GM23248 (cell line): ENCODE measurements around the gene CASR.

Source experiments
- EZH2 ChIP-seq: fragments of 200-600 bp; sonication (generic); IDR thresholded peaks from 2 replicates; pipeline ENCODE4 v1.6.1; 2018; ENCODE audit warnings: antibody characterized with exemption, mild to moderate bottlenecking; ENCODE audit not compliant: insufficient read depth, poor library complexity, severe bottlenecking
- EZH2phosphoT487 ChIP-seq: fragments of 200-600 bp; sonication (generic); IDR thresholded peaks from 2 replicates; pipeline ENCODE4 v1.6.1; 2018; ENCODE audit warnings: antibody characterized with exemption, moderate library complexity, mild to moderate bottlenecking, low read depth; ENCODE audit not compliant: insufficient read depth

GRCh38 chr3:122208579-122208978 is 25.1 kb downstream of the CASR start:
- no peak for TF ChIP-seq EZH2
- no peak for TF ChIP-seq EZH2phosphoT487
